ENCODE data around the gene TNFAIP8L2.

TNFAIP8L2 gene

GRCh38 chr1:151145304-151146071, 11.0 kb upstream of the TNFAIP8L2 start:
- TF ChIP-seq, protein P1, sequence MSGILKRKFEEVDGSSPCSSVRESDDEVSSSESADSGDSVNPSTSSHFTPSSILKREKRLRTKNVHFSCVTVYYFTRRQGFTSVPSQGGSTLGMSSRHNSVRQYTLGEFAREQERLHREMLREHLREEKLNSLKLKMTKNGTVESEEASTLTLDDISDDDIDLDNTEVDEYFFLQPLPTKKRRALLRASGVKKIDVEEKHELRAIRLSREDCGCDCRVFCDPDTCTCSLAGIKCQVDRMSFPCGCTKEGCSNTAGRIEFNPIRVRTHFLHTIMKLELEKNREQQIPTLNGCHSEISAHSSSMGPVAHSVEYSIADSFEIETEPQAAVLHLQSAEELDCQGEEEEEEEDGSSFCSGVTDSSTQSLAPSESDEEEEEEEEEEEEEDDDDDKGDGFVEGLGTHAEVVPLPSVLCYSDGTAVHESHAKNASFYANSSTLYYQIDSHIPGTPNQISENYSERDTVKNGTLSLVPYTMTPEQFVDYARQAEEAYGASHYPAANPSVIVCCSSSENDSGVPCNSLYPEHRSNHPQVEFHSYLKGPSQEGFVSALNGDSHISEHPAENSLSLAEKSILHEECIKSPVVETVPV (CRISPR knock-in tag; IDR thresholded peaks at IDR 0.05): no peak
- no peak for TF ChIP-seq TSHZ2 (CRISPR knock-in tag; IDR thresholded peaks at IDR 0.05)
- no peak for TF ChIP-seq TOX (CRISPR knock-in tag; IDR thresholded peaks at IDR 0.05; ENCODE audit: borderline replicate concordance)
- no peak for TF ChIP-seq OSR1 (CRISPR knock-in tag; IDR thresholded peaks at IDR 0.05)
- TF ChIP-seq BACH2 (CRISPR knock-in tag; IDR thresholded peaks at IDR 0.05; ENCODE audit: borderline replicate concordance): no peak
- TF ChIP-seq ZNF565 (CRISPR knock-in tag; conservative IDR thresholded peaks at IDR 0.05; ENCODE audit: low read depth): no peak
- no peak for TF ChIP-seq RARB (CRISPR knock-in tag; IDR thresholded peaks at IDR 0.05)
- no peak for TF ChIP-seq PPARA (CRISPR knock-in tag; IDR thresholded peaks at IDR 0.05; ENCODE audit: borderline replicate concordance)
- no peak for TF ChIP-seq ZNF8 (CRISPR knock-in tag; IDR thresholded peaks at IDR 0.05)
- no peak for TF ChIP-seq ZFP3 (CRISPR knock-in tag; IDR thresholded peaks at IDR 0.05)
- TF ChIP-seq PATZ1 (CRISPR knock-in tag; IDR thresholded peaks at IDR 0.05; ENCODE audit: borderline replicate concordance): no peak
- TF ChIP-seq, protein P2, sequence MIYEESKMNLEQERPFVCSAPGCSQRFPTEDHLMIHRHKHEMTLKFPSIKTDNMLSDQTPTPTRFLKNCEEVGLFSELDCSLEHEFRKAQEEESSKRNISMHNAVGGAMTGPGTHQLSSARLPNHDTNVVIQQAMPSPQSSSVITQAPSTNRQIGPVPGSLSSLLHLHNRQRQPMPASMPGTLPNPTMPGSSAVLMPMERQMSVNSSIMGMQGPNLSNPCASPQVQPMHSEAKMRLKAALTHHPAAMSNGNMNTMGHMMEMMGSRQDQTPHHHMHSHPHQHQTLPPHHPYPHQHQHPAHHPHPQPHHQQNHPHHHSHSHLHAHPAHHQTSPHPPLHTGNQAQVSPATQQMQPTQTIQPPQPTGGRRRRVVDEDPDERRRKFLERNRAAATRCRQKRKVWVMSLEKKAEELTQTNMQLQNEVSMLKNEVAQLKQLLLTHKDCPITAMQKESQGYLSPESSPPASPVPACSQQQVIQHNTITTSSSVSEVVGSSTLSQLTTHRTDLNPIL (CRISPR knock-in tag; IDR thresholded peaks at IDR 0.05; ENCODE audit: low read depth): no peak
- TF ChIP-seq ESRRG (CRISPR knock-in tag; IDR thresholded peaks at IDR 0.05): no peak
- TF ChIP-seq ZNF70 (CRISPR knock-in tag; IDR thresholded peaks at IDR 0.05): no peak
- no peak for TF ChIP-seq CSDC2 (CRISPR knock-in tag; IDR thresholded peaks at IDR 0.05)
- TF ChIP-seq, protein P3, sequence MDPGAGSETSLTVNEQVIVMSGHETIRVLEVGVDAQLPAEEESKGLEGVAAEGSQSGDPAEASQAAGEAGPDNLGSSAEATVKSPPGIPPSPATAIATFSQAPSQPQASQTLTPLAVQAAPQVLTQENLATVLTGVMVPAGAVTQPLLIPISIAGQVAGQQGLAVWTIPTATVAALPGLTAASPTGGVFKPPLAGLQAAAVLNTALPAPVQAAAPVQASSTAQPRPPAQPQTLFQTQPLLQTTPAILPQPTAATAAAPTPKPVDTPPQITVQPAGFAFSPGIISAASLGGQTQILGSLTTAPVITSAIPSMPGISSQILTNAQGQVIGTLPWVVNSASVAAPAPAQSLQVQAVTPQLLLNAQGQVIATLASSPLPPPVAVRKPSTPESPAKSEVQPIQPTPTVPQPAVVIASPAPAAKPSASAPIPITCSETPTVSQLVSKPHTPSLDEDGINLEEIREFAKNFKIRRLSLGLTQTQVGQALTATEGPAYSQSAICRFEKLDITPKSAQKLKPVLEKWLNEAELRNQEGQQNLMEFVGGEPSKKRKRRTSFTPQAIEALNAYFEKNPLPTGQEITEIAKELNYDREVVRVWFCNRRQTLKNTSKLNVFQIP (CRISPR knock-in tag; IDR thresholded peaks at IDR 0.05; ENCODE audit: borderline replicate concordance, low read depth): no peak
- peak; percentile 34 for ATAC-seq

- TF ChIP-seq TCF4 (CRISPR knock-in tag; IDR thresholded peaks at IDR 0.05; ENCODE audit: borderline replicate concordance): no peak
- TF ChIP-seq, protein P2 (CRISPR knock-in tag; IDR thresholded peaks at IDR 0.05; ENCODE audit: low read depth): no peak
- TF ChIP-seq TSHZ2 (CRISPR knock-in tag; IDR thresholded peaks at IDR 0.05): no peak
- TF ChIP-seq CSDC2 (CRISPR knock-in tag; IDR thresholded peaks at IDR 0.05): no peak
- TF ChIP-seq ARNTL (CRISPR knock-in tag; IDR thresholded peaks at IDR 0.05; ENCODE audit: borderline replicate concordance, low read depth): no peak
- TF ChIP-seq RARB (CRISPR knock-in tag; IDR thresholded peaks at IDR 0.05): no peak
- no peak for TF ChIP-seq ZNF565 (CRISPR knock-in tag; conservative IDR thresholded peaks at IDR 0.05; ENCODE audit: low read depth)
- no peak for TF ChIP-seq GLIS3 (CRISPR knock-in tag; IDR thresholded peaks at IDR 0.05)
- TF ChIP-seq, protein P1 (CRISPR knock-in tag; IDR thresholded peaks at IDR 0.05): no peak
- ATAC-seq: peak; percentile 50
These were observed 10.4 kb upstream of the TNFAIP8L2 start for GRCh38 chr1:151146072-151146411.

All from SK-N-SH treated with all-trans-retinoic acid at 6 μM for 48 hours (cell line).